ENCODE measurements around the gene NBEA.

NBEA gene

GRCh38 chr13:35473206-35473775 is 531.2 kb downstream of the NBEA start:
- no peak for TF ChIP-seq EP300 (IDR thresholded peaks at IDR 0.05; ENCODE audit: borderline replicate concordance)
- TF ChIP-seq RAD21 (IDR thresholded peaks at IDR 0.05; ENCODE audit: low read depth) = no peak
- TF ChIP-seq TCF12 (IDR thresholded peaks at IDR 0.05; ENCODE audit: low read depth) = no peak
- TF ChIP-seq TAF1 (IDR thresholded peaks at IDR 0.05; ENCODE audit: low read depth) = no peak
- TF ChIP-seq MAX (IDR thresholded peaks at IDR 0.05) = no peak

GRCh38 chr13:35473802-35474201 is 531.7 kb downstream of the NBEA start:
- no peak for TF ChIP-seq RAD21 (IDR thresholded peaks at IDR 0.05; ENCODE audit: low read depth)
- TF ChIP-seq TCF12 (IDR thresholded peaks at IDR 0.05; ENCODE audit: low read depth) = no peak
- TF ChIP-seq EGR1 (IDR thresholded peaks at IDR 0.05) = no peak

GRCh38 chr13:35474496-35475211 is 532.6 kb downstream of the NBEA start:
- TF ChIP-seq REST (IDR thresholded peaks at IDR 0.05; ENCODE audit: low read depth) (no peak), RAD21 (IDR thresholded peaks at IDR 0.05; ENCODE audit: low read depth) (no peak), TAF1 (IDR thresholded peaks at IDR 0.05; ENCODE audit: low read depth) (no peak), FOXM1 (IDR thresholded peaks at IDR 0.05; ENCODE audit: borderline replicate concordance, low read depth) (no peak), TEAD4 (IDR thresholded peaks at IDR 0.05) (no peak), EP300 (IDR thresholded peaks at IDR 0.05; ENCODE audit: borderline replicate concordance) (no peak), ZBTB7A (IDR thresholded peaks at IDR 0.05; ENCODE audit: low read depth) (no peak), YY1 (IDR thresholded peaks at IDR 0.05; ENCODE audit: low read depth) (no peak)

GRCh38 chr13:35475212-35475959 is 533.3 kb downstream of the NBEA start:
- TF ChIP-seq NFIC (IDR thresholded peaks at IDR 0.05) = no peak
- no peak for TF ChIP-seq CEBPB (IDR thresholded peaks at IDR 0.05)
- TF ChIP-seq REST (IDR thresholded peaks at IDR 0.05; ENCODE audit: low read depth) = no peak
- TF ChIP-seq TEAD4 (IDR thresholded peaks at IDR 0.05) = no peak

- TF ChIP-seq ZBTB7A (IDR thresholded peaks at IDR 0.05; ENCODE audit: low read depth) (no peak), TAF1 (IDR thresholded peaks at IDR 0.05; ENCODE audit: low read depth) (no peak), CREB1 (IDR thresholded peaks at IDR 0.05; ENCODE audit: low read depth) (no peak), REST (IDR thresholded peaks at IDR 0.05; ENCODE audit: low read depth) (no peak), FOXM1 (IDR thresholded peaks at IDR 0.05; ENCODE audit: borderline replicate concordance, low read depth) (no peak), MAX (IDR thresholded peaks at IDR 0.05) (no peak), EGR1 (IDR thresholded peaks at IDR 0.05) (no peak), CEBPB (IDR thresholded peaks at IDR 0.05) (no peak), USF1 (IDR thresholded peaks at IDR 0.05) (no peak), TEAD4 (IDR thresholded peaks at IDR 0.05) (no peak), YY1 (IDR thresholded peaks at IDR 0.05; ENCODE audit: low read depth) (no peak), EP300 (IDR thresholded peaks at IDR 0.05; ENCODE audit: borderline replicate concordance) (no peak), NFIC (IDR thresholded peaks at IDR 0.05) (no peak)
These were observed 534.2 kb downstream of the NBEA start, which contains the start of gene MAB21L1 for GRCh38 chr13:35475960-35476943. Gene MAB21L1 (minus strand): TSS chr13:35476689. CDS start chr13:35476138, 551 bp downstream.

Data from Ishikawa (cell line).